ENCODE results near the gene CHRNA7.

Gene CHRNA7

GRCh38 chr15:32091505-32092380 lies 61.4 kb downstream of the CHRNA7 start:
- DNase-seq = no peak

GRCh38 chr15:32096213-32096612 lies 65.9 kb downstream of the CHRNA7 start:
- DNase-seq = no peak

DNA sequence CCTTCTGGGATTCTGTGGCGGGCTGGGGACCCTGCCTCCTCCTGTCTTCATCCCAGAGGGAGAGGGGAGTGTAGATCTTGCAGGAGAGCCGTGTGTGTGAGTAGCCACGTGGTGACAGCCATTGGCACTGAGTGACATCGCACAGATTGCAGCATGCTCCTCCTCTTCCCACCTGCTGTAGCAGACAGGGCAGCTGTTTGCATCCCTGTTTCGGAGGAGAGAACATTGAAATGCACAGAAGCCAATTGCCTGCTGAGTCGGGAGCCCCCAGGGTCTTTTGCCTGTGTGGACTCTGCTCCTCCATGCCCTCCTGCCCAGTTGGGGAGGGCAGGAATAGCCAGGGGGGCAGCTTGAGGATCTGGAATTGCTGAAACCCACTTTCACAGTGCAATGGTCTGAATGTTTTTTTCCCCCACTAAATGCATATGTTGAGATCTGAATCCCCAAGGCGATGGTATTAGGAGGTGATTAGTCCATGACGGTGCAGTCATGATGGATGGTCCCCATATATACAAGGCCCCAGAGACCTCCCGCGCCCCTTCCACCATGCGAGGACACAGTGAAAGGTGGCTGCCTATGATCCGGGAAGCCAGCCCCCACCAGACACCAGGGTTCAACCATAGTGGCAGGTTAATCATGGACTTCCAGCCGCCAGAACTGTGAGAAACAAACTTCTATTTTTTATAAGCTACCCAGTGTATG lies 66.8 kb downstream of the CHRNA7 start:
- DNase-seq = no peak

DNA sequence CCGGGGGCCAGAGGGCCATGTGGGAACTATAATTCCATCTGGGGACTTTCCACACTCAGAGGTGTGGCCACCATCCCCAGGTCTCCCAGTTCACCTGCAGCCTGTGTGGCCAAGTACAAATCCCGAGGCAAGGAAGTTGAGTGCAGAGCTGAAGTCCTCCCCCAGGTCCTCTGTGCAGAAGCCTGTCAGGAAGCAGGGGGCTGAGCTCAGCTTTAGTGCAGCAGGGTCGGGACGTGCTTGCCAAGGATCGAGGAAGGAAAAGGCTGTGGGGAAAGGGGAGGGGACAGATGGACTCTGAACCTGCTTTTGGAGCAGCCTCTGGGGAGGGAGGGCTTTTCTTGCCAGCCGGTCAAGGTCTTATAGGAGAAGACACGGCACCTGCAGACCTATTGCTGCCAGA lies 67.7 kb downstream of the CHRNA7 start:
- no peak for DNase-seq

- no peak for DNase-seq
Measured at GRCh38 chr15:32099097-32099785, 68.9 kb downstream of the CHRNA7 start.

- DNase-seq = no peak
Measured at GRCh38 chr15:32099956-32100684, 69.8 kb downstream of the CHRNA7 start.

GRCh38 chr15:32104061-32104995 lies 74.0 kb downstream of the CHRNA7 start:
- no peak for DNase-seq

- no peak for DNase-seq
Measured at GRCh38 chr15:32105258-32106241, 75.2 kb downstream of the CHRNA7 start.

DNA sequence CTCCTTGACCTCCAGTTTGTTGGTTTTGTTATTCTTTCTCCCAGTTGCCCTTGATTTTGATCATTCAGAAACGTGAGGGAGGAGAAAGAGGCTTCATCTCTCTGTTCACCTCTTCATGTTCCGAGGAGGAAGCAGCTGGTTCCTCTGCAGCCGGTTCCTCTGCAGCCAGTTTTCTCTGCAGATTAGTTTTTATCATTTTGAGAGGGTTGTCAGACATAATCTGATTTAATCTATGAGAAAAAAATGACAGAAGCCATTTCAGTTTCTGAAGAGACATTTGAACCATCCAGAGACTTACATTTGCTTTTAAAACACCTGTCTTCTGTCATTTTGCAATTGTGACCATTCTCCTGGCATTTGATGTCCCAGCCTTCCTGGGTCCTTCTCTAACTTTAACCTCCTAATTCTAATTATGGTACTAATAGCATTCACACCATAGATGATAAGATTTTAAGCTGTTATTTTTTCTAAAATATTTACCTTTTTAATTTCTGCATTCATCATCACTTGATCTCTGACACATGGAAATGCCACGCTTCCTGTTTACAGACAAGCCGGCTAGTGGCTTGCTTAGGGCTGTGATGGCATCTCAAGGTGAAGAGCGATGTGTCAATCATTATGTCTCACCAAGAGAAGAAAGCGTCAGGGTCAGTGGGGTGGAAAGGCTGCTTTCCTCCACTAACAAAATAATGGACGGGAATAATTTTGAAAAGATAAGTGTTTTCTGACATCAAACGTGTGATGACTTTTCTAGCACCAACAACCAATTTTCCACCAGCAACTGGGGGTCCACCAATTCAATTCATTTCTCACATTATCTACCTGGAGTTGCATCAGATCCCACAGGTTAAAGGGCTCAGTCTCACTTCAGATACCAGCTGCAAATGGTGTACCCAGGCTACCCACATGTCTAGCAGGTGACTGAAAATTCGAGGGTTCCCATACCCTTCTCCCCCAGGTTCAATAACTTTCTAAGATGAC lies 76.4 kb downstream of the CHRNA7 start:
- no peak for DNase-seq

DNA sequence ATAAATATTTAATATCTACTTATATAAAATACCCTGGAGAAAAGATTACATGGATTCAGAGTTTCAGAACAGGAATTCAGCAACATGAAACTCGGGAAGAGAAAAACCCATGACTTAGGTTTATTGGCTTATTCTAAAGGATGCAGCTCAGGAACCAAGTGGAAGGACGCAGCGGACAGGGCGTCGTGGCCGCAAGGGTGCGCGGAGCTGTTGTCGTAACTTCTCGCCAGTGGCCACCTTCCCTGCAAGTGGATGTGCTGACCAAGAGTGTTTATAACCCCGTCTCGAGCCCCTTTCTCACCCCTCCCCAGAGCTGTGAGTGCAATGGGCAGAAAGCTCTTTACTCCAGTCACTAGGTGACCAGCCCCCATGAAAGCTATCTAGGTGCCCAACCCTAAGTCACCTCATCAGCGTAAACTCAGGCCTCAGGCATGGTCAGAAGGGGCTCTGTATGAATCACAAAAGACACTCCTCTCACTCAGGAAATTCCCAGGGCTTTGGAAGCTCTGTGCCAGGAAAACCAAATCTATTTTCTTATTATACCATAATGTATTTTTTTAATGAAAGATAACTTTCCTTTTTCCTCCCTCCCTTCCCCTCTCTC lies 77.3 kb downstream of the CHRNA7 start:
- no peak for DNase-seq

- no peak for DNase-seq
Measured at GRCh38 chr15:32108661-32109060, 78.3 kb downstream of the CHRNA7 start.

- DNase-seq = no peak
Measured at GRCh38 chr15:32112101-32112500, 81.8 kb downstream of the CHRNA7 start.

GRCh38 chr15:32113224-32113623 lies 82.9 kb downstream of the CHRNA7 start:
- no peak for DNase-seq

DNA sequence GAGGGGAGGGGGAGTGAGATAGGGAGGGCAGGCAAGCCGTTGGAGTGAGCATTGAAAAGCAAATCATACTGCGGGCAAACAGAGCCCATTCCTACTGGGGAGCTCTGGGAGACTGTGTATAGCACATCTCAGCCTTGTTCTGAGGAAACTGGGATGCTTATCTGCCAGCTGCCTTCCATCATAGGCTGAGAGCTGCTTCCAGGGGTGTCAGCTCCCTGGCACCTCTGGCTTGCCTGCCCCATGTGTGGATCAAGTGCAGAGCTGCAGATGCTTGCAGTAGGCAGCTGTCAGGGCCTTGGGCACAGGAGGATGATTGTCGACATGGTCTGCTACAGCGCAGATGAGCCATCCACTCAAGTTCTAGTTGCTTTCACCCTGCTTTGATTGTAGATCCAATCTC lies 86.8 kb downstream of the CHRNA7 start:
- no peak for DNase-seq

- DNase-seq = no peak
Measured at GRCh38 chr15:32119286-32119685, 89.0 kb downstream of the CHRNA7 start.

DNA sequence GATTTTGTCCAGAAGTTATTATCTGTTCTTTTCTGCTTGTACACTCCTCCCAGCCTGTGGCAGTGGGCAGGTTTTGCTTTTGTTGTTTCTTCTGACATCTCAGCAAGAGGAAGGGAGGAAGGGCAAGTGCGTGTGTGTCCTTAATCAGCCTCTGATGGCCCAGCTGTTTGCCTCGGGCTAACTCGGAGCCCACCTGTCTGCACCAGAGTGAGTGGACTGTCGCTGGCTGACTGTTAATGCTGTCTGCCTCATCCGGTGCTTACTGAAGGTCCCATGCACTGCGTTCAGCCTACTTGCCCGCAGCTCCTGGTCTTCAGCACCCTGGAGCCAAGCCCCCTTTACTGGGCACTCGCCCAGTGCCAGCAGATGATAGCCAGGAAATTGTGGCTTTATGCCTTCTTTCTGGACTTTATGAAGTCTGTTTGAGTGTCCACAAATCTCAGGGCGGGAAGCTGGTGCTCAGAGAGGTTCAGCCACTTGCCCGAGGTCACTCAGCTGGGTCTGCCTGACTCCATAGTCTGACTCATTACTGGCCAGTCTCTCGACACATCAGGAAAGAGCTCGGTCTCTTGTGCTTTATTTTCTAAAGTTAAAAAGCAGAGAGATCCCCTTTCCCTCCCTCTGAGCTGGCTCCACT lies 89.5 kb downstream of the CHRNA7 start:
- DNase-seq = no peak

DNA sequence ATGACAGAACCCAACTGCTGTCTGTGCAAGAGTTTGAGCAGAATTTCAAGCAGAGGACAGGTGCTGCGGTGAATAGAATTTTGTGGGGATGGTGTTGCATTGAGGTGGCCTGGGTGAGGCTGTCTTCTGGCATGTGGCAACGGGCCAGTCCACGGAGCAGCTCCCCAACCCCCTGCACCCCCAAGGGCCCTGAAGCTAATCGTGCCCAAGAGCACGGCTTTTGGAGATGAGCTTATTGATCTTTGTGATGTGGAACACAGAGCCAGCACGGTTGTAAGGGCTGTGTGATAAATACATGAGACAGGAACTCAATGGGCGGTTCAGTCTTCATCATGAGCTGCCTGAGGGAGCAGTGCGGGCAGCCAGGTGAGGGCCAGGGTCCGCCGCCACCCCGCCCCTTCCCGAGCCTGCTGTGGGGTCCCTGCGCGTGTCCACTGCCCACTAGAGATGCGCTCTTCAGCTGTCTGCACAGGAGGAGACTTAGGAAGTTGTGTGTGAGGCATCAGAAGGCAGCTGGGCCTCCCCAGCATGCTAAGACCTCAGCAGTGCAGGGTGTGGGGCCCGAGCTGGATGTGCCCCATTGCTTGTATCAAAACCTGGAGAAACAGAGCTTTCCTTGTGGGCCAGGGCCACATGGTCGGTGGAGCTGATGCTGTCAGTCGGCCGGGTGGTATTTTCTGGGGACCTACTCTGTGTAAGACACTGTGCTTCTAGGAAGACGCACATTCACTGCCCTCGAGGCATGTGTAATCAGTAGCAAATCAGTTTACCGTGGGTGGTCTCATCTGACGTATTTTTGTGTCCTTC lies 90.5 kb downstream of the CHRNA7 start:
- no peak for DNase-seq

DNA sequence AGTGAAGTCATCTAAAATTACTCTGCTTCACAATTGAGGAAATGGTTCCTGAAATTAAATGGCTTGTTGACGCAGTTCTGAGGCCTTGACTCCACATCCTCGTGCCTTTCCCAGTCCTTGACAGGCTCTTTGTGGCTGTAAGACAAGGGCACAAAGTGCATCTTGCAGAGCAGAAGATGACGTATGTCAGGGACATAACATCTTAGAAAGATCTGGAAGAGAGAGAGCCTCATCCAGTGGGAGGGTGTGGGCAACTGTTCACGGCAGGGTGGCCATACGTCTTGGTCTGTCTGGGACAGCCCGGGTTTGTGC lies 91.0 kb downstream of the CHRNA7 start:
- no peak for DNase-seq

All from NCI-H345 (cell line).